Measurements from ENCODE around the gene GIGYF1. TPM values are rescaled to one million over a fixed set of nuclear protein-coding genes. Genes with fewer than 3 reads are reported as not detected.

Gene GIGYF1
- total RNA-seq, 3 donors from 2014 or later, result 34.6 to 49.8 (median 48.1) TPM

GRCh38 chr7:100642534-100642907, 51.5 kb downstream of the GIGYF1 start:
- no peaks in the 10 kb centered on the region for H3K9me3 ChIP-seq
- no peak overlapping the region for H3K4me3 ChIP-seq
- intact Hi-C loops (cut with DNase I, micrococcal nuclease), result no loop called here
- H3K4me1 ChIP-seq (ENCODE audit: low read depth), result no peaks in the 10 kb centered on the region
- ATAC-seq (peak; percentile 84), DNase-seq (peak in 2 of 3 donors; percentile 55 to 65)
- no peak for TF ChIP-seq CTCF (IDR thresholded peaks at IDR 0.05)
- H3K36me3 ChIP-seq (ENCODE audit: low read depth), result no peaks in the 10 kb centered on the region

GRCh38 chr7:100641860-100642533, 52.1 kb downstream of the GIGYF1 start:
- Histone ChIP-seq H3K4me3 (no peak overlapping the region), H3K9me3 (no peaks in the 10 kb centered on the region), H3K36me3 (ENCODE audit: low read depth) (no peaks in the 10 kb centered on the region), H3K4me1 (ENCODE audit: low read depth) (no peaks in the 10 kb centered on the region)
- DNase-seq, result no peak
- intact Hi-C loops (cut with DNase I, micrococcal nuclease), result no loop called here
- no peak for TF ChIP-seq CTCF (IDR thresholded peaks at IDR 0.05)
- ATAC-seq, result no peak

- TF ChIP-seq CTCF (IDR thresholded peaks at IDR 0.05), result no peak
- intact Hi-C loops (cut with DNase I, micrococcal nuclease), result no loop called here
- no peaks in the 10 kb centered on the region for H3K9me3 ChIP-seq
- no peaks in the 10 kb centered on the region for H3K36me3 ChIP-seq (ENCODE audit: low read depth)
- H3K4me3 ChIP-seq, result no peak within 1 kb of the TSS
- DNase-seq, result no peak
- no peak for ATAC-seq
- no peaks in the 10 kb centered on the region for H3K4me1 ChIP-seq (ENCODE audit: low read depth)
Measured at GRCh38 chr7:100641463-100641859, 52.6 kb downstream of the GIGYF1 start, which contains the start of gene TFR2. Gene TFR2 (minus strand): TSS chr7:100641552. CDS start chr7:100641509, 43 bp downstream.

- Histone ChIP-seq H3K9me3 (no peaks in the 10 kb centered on the region), H3K4me3 (no peak overlapping the region), H3K36me3 (ENCODE audit: low read depth) (no peaks in the 10 kb centered on the region), H3K4me1 (ENCODE audit: low read depth) (no peaks in the 10 kb centered on the region)
- ATAC-seq (no peak), DNase-seq (no peak)
- TF ChIP-seq CTCF (IDR thresholded peaks at IDR 0.05), result no peak
- intact Hi-C loops (cut with DNase I, micrococcal nuclease), result no loop called here
Measured at GRCh38 chr7:100640517-100641440, 53.3 kb downstream of the GIGYF1 start.

- intact Hi-C loops (cut with DNase I, micrococcal nuclease), result no loop called here
- no peaks in the 10 kb centered on the region for H3K4me1 ChIP-seq (ENCODE audit: low read depth)
- DNase-seq (no peak), ATAC-seq (no peak)
- H3K9me3 ChIP-seq, result no peaks in the 10 kb centered on the region
- TF ChIP-seq CTCF (IDR thresholded peaks at IDR 0.05), result no peak
- no peaks in the 10 kb centered on the region for H3K36me3 ChIP-seq (ENCODE audit: low read depth)
- no peak overlapping the region for H3K4me3 ChIP-seq
Measured at GRCh38 chr7:100639995-100640516, 54.0 kb downstream of the GIGYF1 start.
